GM12865 (cell line): ENCODE results near the gene ACAA1.

Experiments used
- DNase-seq: peaks from one replicate; pipeline ENCODE4 v3.0.0; 2010; ENCODE audit warnings: low read depth
- H3K4me3 ChIP-seq: 2 replicates; pipeline ENCODE4 v1.5.1; 2011; ENCODE audit warnings: mild to moderate bottlenecking, low read depth, low read length, control low read depth
- TF ChIP-seq, protein P1 (sequence below): IDR thresholded peaks from 2 replicates; pipeline ENCODE4 v1.5.1; 2011; ENCODE audit warnings: low read length, control low read depth, low read depth, inconsistent platforms; ENCODE audit not compliant: insufficient read depth; ENCODE audit errors: missing control alignments

Gene ACAA1

DNA sequence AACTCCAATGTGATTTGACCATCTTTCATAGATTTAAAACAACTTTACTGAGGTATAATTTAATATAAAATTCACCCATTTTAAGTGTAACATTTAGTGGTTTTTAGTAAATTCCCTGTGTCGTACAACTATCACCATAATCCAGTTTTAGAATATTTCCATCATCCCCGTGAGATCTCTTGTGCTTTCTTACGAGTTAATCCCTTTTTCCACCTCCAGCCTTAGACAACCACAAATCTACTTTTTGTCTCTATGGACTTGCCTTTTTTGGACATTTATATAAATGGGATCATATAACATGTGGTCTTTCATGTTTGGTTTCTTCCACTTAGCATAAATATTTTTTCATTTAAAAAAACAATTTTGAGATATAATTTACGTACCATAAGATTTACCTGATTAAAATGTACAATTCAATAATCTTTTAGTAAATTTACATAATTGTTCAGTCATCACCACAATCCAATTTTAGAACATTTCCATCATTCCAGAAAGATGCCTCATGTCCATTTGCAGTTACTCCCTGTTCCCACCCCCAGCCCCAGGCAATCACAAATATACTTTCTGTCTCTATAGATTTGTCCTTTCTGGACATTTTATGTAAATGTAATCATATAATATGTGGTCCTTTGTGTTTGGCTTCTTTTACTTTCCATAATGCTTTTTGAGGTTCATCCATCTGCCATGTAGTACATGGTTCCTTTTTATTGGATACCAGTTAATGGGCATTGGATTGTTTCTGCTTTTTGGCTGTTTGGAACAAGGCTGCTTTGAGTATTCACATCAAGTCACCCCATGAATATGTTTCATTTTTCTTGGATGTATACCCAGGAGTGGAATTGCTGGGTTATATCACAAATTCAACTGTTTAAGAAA is 31.5 kb upstream of the ACAA1 start:
- TF ChIP-seq, protein P1, sequence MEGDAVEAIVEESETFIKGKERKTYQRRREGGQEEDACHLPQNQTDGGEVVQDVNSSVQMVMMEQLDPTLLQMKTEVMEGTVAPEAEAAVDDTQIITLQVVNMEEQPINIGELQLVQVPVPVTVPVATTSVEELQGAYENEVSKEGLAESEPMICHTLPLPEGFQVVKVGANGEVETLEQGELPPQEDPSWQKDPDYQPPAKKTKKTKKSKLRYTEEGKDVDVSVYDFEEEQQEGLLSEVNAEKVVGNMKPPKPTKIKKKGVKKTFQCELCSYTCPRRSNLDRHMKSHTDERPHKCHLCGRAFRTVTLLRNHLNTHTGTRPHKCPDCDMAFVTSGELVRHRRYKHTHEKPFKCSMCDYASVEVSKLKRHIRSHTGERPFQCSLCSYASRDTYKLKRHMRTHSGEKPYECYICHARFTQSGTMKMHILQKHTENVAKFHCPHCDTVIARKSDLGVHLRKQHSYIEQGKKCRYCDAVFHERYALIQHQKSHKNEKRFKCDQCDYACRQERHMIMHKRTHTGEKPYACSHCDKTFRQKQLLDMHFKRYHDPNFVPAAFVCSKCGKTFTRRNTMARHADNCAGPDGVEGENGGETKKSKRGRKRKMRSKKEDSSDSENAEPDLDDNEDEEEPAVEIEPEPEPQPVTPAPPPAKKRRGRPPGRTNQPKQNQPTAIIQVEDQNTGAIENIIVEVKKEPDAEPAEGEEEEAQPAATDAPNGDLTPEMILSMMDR: no peak
- H3K4me3 ChIP-seq: no peak overlapping the region
- no peak for DNase-seq

DNA sequence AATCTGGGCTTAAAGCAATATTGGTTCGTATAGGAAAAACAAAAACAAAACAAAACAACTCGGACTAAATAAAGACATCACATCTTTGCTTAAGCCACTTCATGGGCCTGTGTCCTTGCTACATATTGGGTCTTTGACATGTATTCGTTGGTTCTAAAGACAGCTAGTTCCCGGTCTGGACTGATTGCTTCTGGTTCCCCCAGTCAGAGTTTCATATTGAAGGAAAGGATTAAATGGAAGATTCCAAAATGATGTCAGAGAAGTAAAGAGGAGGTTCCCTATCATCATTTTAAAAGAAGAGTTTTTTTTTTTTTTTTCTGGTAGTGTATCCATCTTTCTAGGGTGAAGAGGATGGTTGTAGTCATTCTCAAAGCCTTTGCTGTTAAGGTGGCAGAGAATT is 30.7 kb upstream of the ACAA1 start:
- TF ChIP-seq, protein P1: no peak
- H3K4me3 ChIP-seq: no peak overlapping the region
- DNase-seq: no peak

DNA sequence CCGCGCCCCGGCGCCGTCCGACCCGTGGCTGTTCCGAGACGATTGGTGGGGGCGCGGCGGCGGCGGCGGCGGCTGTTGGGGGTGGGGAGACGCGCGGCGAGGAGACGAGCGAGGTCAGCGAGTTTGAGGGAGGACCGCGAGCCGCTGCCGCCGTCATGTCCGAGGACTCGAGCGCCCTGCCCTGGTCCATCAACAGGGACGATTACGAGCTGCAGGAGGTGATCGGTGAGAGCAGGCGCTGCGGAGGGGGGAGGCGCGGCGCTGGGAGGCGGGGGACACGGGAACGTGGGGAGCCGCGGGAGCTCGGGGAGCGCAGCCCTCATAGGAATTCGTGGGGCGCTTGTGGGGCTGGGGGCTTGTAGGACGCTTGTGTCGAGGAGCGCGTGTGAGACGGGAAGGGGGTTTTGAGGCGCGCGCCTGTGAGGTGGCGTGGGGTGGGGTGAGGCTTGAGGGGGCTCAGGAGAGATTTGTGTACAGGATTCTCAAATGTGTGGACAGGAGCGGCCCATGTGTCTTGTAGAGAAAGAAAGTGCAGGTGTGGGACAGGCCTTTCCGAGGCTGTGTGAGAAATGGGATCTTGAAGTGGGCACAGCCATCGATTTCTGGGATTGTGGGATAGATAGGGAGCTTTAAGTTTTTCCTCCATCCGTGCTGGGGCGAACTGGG is 28.9 kb upstream of the ACAA1 start:
- TF ChIP-seq, protein P1: no peak
- H3K4me3 ChIP-seq: peak overlapping the region; percentile 66
- no peak for DNase-seq

DNA sequence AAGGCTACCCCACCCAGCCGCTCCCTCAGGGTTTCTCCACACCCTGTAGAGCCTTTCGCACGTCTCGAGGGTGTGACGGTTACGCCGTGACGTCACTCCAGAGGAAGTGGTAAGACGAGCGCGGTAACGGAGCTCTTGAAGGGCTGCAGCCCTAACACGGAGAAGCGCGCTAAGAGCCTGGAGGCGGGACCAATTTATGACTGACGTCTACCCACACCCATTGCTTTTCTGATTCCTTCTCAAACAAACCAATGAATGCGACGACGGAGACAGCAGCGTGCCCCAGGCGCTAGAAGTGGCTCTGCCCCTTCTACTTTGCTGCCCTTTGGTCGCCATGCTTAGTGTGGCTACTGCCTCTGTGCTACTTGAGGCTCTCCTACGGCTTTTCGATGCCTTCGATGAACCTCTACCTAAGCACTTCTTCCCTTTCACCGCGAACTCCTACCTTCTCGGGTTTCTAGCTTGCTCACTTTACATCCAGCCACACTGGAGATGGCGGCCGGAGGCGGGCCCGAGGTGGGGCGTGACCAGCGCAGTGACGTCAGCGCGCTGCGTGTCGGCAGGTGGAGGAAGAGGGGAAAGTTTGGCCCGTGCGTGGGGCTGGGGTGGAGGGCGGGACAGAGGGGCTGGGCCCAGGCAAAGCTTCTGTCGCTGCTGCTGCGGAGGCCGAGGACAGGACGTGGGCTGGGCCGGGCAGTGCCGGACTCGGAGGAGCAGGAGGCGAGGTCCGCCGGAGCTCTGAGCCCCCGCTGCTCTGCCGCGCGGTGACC is 28.2 kb upstream of the ACAA1 start, which contains the start of gene OXSR1:
TSS of gene OXSR1 (plus strand) at position 586 of the 770 bp plus-strand sequence. CDS start 340 bp downstream, outside the sequence.
- peak within 1 kb of the TSS; percentile 66 for H3K4me3 ChIP-seq
- TF ChIP-seq, protein P1: no peak
- DNase-seq: peak; percentile 100

DNA sequence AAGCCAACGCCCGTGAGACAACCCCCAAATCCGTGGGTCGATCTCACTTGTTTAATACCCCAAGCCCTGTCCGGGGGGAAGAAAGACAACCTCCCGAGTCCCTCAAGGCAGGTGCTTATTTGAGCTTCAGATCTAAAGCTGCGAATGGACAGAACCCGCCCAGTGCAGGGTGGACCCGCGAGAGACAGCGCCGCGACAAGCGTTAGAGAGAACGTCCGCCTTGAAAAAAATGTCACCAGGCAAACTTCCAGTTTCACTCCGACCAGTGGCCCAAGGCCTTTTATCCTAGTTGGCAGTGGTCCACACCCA is 27.7 kb upstream of the ACAA1 start:
- DNase-seq: no peak

DNA sequence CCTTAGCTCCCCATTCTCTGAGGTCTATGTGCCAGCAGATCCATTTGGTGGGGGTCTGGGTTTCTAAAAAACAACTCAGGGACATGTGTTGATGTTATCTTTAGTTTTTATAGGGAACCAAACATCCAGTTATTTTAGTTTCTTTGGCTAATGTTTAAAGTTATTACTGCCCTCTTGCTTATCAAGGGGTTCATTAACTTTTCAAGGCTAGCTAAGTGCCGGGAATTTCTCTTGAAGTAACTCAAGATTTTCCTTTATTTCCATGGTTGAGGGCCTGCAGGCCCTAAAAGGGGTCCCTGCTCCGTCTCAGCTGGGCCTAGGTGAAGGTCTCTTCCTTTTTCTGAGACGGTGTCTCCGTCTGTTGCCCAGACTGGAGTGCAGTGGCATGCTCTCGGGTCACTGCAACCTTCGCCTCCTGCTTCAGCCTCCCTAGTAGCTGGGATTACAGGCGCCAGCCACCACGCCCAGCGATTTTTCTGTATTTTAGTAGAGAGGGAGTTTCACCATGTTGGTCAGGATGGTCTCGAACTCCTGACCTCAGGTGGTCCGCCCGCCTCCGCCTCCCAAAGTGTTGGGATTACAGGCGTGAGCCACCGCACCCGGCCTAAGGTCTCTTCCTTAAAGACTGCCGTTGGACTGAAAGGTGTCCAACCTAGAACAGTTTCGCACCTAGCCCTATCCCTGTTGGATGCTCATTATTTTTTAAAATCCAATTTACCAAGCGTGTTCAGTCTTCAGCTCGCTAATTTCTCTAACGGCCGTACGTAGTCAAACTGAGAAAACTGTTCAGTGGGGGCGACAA is 27.1 kb upstream of the ACAA1 start:
- DNase-seq: no peak
- peak overlapping the region; percentile 66 for H3K4me3 ChIP-seq
- TF ChIP-seq, protein P1: no peak

More for the DNA sequence above, 27.7 kb upstream of the ACAA1 start:
- TF ChIP-seq, protein P1: no peak
- H3K4me3 ChIP-seq: peak overlapping the region; percentile 66
